ENCODE data around the gene P4HA1.
A peak's percentile ranks its signal among the peaks of the same experiment; 100 is the strongest.

The P4HA1 gene

GRCh38 chr10:73073627-73074026 is 23.0 kb downstream of the P4HA1 start:
- H3K27me3 ChIP-seq (ENCODE audit: control insufficient read depth, insufficient read depth, low read length) = no peaks in the 10 kb centered on the region
- H3K4me1 ChIP-seq (ENCODE audit: control insufficient read depth, insufficient read depth, low read length) = 0 out of 2 replicates have a peak, but pooled peaks cover 6% of the 10 kb centered on the region
- H3K9ac ChIP-seq (ENCODE audit: low read depth, low read length) = no peak overlapping the region
- no peak overlapping the region for H3K4me3 ChIP-seq (ENCODE audit: low read depth, low read length)
- H3K27ac ChIP-seq (ENCODE audit: low read depth, low read length) = no peak overlapping the region
- peaks cover 39% of the 10 kb centered on the region for H3K36me3 ChIP-seq (ENCODE audit: control insufficient read depth, insufficient read depth, low read length)
- H3K9me3 ChIP-seq (ENCODE audit: control insufficient read depth, insufficient read depth, low read length) = no peaks in the 10 kb centered on the region

- Histone ChIP-seq H3K9me3 (ENCODE audit: control insufficient read depth, insufficient read depth, low read length) (no peaks in the 10 kb centered on the region), H3K4me1 (ENCODE audit: control insufficient read depth, insufficient read depth, low read length) (no peaks in the 10 kb centered on the region), H3K9ac (ENCODE audit: low read depth, low read length) (no peak overlapping the region), H3K27ac (ENCODE audit: low read depth, low read length) (no peak overlapping the region), H3K4me3 (ENCODE audit: low read depth, low read length) (no peak overlapping the region), H3K36me3 (ENCODE audit: control insufficient read depth, insufficient read depth, low read length) (peaks cover 14% of the 10 kb centered on the region; the same call in 1 of the 2 replicates), H3K27me3 (ENCODE audit: control insufficient read depth, insufficient read depth, low read length) (no peaks in the 10 kb centered on the region)
Measured at GRCh38 chr10:73065441-73065840, 31.2 kb downstream of the P4HA1 start.

- Histone ChIP-seq H3K9me3 (ENCODE audit: control insufficient read depth, insufficient read depth, low read length) (no peaks in the 10 kb centered on the region), H3K27me3 (ENCODE audit: control insufficient read depth, insufficient read depth, low read length) (no peaks in the 10 kb centered on the region), H3K4me3 (ENCODE audit: low read depth, low read length) (no peak overlapping the region), H3K27ac (ENCODE audit: low read depth, low read length) (no peak overlapping the region), H3K36me3 (ENCODE audit: control insufficient read depth, insufficient read depth, low read length) (0 out of 2 replicates have a peak, but pooled peaks cover 3% of the 10 kb centered on the region), H3K4me1 (ENCODE audit: control insufficient read depth, insufficient read depth, low read length) (no peaks in the 10 kb centered on the region), H3K9ac (ENCODE audit: low read depth, low read length) (no peak overlapping the region)
Measured at GRCh38 chr10:73061743-73062142, 34.9 kb downstream of the P4HA1 start.

GRCh38 chr10:73060738-73061635 is 35.7 kb downstream of the P4HA1 start:
- Histone ChIP-seq H3K4me3 (ENCODE audit: low read depth, low read length) (no peak overlapping the region), H3K9me3 (ENCODE audit: control insufficient read depth, insufficient read depth, low read length) (no peaks in the 10 kb centered on the region), H3K4me1 (ENCODE audit: control insufficient read depth, insufficient read depth, low read length) (no peaks in the 10 kb centered on the region), H3K27me3 (ENCODE audit: control insufficient read depth, insufficient read depth, low read length) (no peaks in the 10 kb centered on the region), H3K36me3 (ENCODE audit: control insufficient read depth, insufficient read depth, low read length) (no peaks in the 10 kb centered on the region), H3K27ac (ENCODE audit: low read depth, low read length) (no peak overlapping the region), H3K9ac (ENCODE audit: low read depth, low read length) (no peak overlapping the region)

- Histone ChIP-seq H3K9ac (ENCODE audit: low read depth, low read length) (no peak overlapping the region), H3K36me3 (ENCODE audit: control insufficient read depth, insufficient read depth, low read length) (no peaks in the 10 kb centered on the region), H3K27me3 (ENCODE audit: control insufficient read depth, insufficient read depth, low read length) (no peaks in the 10 kb centered on the region), H3K4me1 (ENCODE audit: control insufficient read depth, insufficient read depth, low read length) (no peaks in the 10 kb centered on the region), H3K27ac (ENCODE audit: low read depth, low read length) (no peak overlapping the region), H3K4me3 (ENCODE audit: low read depth, low read length) (no peak overlapping the region), H3K9me3 (ENCODE audit: control insufficient read depth, insufficient read depth, low read length) (no peaks in the 10 kb centered on the region)
Measured at GRCh38 chr10:73060173-73060572, 36.5 kb downstream of the P4HA1 start.

GRCh38 chr10:73058057-73058591 is 38.5 kb downstream of the P4HA1 start:
- no peak overlapping the region for H3K27ac ChIP-seq (ENCODE audit: low read depth, low read length)
- no peaks in the 10 kb centered on the region for H3K9me3 ChIP-seq (ENCODE audit: control insufficient read depth, insufficient read depth, low read length)
- H3K36me3 ChIP-seq (ENCODE audit: control insufficient read depth, insufficient read depth, low read length) = peaks cover 5% of the 10 kb centered on the region
- no peak overlapping the region for H3K4me3 ChIP-seq (ENCODE audit: low read depth, low read length)
- H3K27me3 ChIP-seq (ENCODE audit: control insufficient read depth, insufficient read depth, low read length) = no peaks in the 10 kb centered on the region
- no peak overlapping the region for H3K9ac ChIP-seq (ENCODE audit: low read depth, low read length)
- H3K4me1 ChIP-seq (ENCODE audit: control insufficient read depth, insufficient read depth, low read length) = no peaks in the 10 kb centered on the region

- H3K9ac ChIP-seq (ENCODE audit: low read depth, low read length) = no peak overlapping the region
- H3K27me3 ChIP-seq (ENCODE audit: control insufficient read depth, insufficient read depth, low read length) = no peaks in the 10 kb centered on the region
- peaks cover 12% of the 10 kb centered on the region for H3K36me3 ChIP-seq (ENCODE audit: control insufficient read depth, insufficient read depth, low read length)
- no peak overlapping the region for H3K27ac ChIP-seq (ENCODE audit: low read depth, low read length)
- no peaks in the 10 kb centered on the region for H3K4me1 ChIP-seq (ENCODE audit: control insufficient read depth, insufficient read depth, low read length)
- no peak overlapping the region for H3K4me3 ChIP-seq (ENCODE audit: low read depth, low read length)
- no peaks in the 10 kb centered on the region for H3K9me3 ChIP-seq (ENCODE audit: control insufficient read depth, insufficient read depth, low read length)
Measured at GRCh38 chr10:73054286-73054685, 42.4 kb downstream of the P4HA1 start.

- Histone ChIP-seq H3K4me3 (ENCODE audit: low read depth, low read length) (no peak overlapping the region), H3K9me3 (ENCODE audit: control insufficient read depth, insufficient read depth, low read length) (no peaks in the 10 kb centered on the region), H3K36me3 (ENCODE audit: control insufficient read depth, insufficient read depth, low read length) (peaks cover 12% of the 10 kb centered on the region), H3K9ac (ENCODE audit: low read depth, low read length) (no peak overlapping the region), H3K27me3 (ENCODE audit: control insufficient read depth, insufficient read depth, low read length) (no peaks in the 10 kb centered on the region), H3K27ac (ENCODE audit: low read depth, low read length) (no peak overlapping the region), H3K4me1 (ENCODE audit: control insufficient read depth, insufficient read depth, low read length) (no peaks in the 10 kb centered on the region)
Measured at GRCh38 chr10:73053275-73053674, 43.4 kb downstream of the P4HA1 start.

GRCh38 chr10:73044378-73045285 is 52.0 kb downstream of the P4HA1 start:
- Histone ChIP-seq H3K27ac (ENCODE audit: low read depth, low read length) (peak overlapping the region; percentile 82), H3K4me1 (ENCODE audit: control insufficient read depth, insufficient read depth, low read length) (peaks cover 39% of the 10 kb centered on the region), H3K36me3 (ENCODE audit: control insufficient read depth, insufficient read depth, low read length) (peaks cover 6% of the 10 kb centered on the region; the same call in 1 of the 2 replicates), H3K9me3 (ENCODE audit: control insufficient read depth, insufficient read depth, low read length) (no peaks in the 10 kb centered on the region), H3K4me3 (ENCODE audit: low read depth, low read length) (peak overlapping the region; percentile 27), H3K27me3 (ENCODE audit: control insufficient read depth, insufficient read depth, low read length) (no peaks in the 10 kb centered on the region), H3K9ac (ENCODE audit: low read depth, low read length) (peak overlapping the region; percentile 43; the same call in 1 of the 2 replicates)

GRCh38 chr10:73043766-73044377 is 52.8 kb downstream of the P4HA1 start:
- H3K4me1 ChIP-seq (ENCODE audit: control insufficient read depth, insufficient read depth, low read length) = peaks cover 39% of the 10 kb centered on the region
- no peaks in the 10 kb centered on the region for H3K9me3 ChIP-seq (ENCODE audit: control insufficient read depth, insufficient read depth, low read length)
- peak overlapping the region; percentile 82 for H3K27ac ChIP-seq (ENCODE audit: low read depth, low read length)
- H3K36me3 ChIP-seq (ENCODE audit: control insufficient read depth, insufficient read depth, low read length) = peaks cover 6% of the 10 kb centered on the region; the same call in 1 of the 2 replicates
- H3K27me3 ChIP-seq (ENCODE audit: control insufficient read depth, insufficient read depth, low read length) = no peaks in the 10 kb centered on the region
- H3K4me3 ChIP-seq (ENCODE audit: low read depth, low read length) = peak overlapping the region; percentile 27; the same call in 1 of the 2 replicates
- H3K9ac ChIP-seq (ENCODE audit: low read depth, low read length) = peak overlapping the region; percentile 43; the same call in 1 of the 2 replicates
